ENCODE measurements around the gene PPP2R3A.

The PPP2R3A gene

DNA sequence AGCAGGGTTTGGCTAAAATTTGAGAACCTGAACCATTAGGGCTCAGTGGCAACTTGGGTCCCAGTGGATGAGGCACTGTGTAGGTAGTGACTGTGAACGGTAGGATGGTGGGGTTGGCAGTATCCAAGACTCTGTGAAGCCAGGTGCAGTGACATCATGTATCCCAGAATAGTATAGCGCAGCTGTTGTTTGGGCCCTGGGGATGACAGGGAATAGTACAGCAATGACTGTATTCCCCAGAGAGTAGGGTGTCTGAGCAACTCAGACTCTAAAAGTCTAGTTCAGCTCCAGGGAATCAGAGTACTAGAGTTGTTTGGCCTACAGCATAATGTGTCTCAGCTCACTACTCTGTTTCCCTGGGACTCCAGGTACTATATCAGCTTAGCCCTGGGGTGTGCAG, 20.7 kb upstream of the PPP2R3A start:
- H3K79me2 ChIP-seq (ENCODE audit: insufficient read depth, low read length): no peaks in the 10 kb centered on the region

DNA sequence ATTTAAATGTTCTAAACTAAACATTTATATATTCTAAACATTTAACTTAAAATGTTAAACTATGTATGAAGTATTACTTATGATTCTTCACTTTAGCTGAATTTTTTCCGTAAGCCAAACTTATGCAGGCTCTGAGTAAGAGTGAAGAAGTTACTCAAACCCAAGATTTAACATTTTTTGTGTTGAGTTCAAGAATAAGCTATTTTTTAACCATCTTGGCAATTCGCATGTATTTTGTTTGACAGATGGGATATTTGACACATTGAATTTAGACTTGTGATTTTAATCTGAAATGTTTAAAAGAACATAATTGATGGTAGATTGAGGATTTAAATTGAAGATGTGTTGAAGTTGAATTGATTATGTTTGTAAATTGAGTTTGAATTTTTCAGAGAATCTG, 14.6 kb upstream of the PPP2R3A start:
- Histone ChIP-seq H3K9me2 (ENCODE audit: low read depth, low read length) (no peaks in the 10 kb centered on the region), H3K9ac (ENCODE audit: low read length) (no peak overlapping the region), H3K79me2 (ENCODE audit: insufficient read depth, low read length) (no peaks in the 10 kb centered on the region), H3K9me3 (ENCODE audit: low read length) (0 out of 2 replicates have a peak, but pooled peaks cover 4% of the 10 kb centered on the region), H4K20me1 (ENCODE audit: insufficient read depth, low read length) (no peaks in the 10 kb centered on the region), H3K4me1 (ENCODE audit: insufficient read depth, low read length, severe bottlenecking) (no peaks in the 10 kb centered on the region), H3K4me2 (ENCODE audit: low read length) (no peak overlapping the region), H3K36me3 (ENCODE audit: insufficient read depth, low read length) (no peaks in the 10 kb centered on the region), H3K4me3 (ENCODE audit: low read depth, low read length, poor library complexity, severe bottlenecking) (no peak overlapping the region), H3K27me3 (ENCODE audit: insufficient read depth, low read length) (no peaks in the 10 kb centered on the region), H2AFZ (ENCODE audit: low read length) (no peak overlapping the region), H3F3A (ENCODE audit: insufficient read depth, low read length) (no peaks in the 10 kb centered on the region), H3K27ac (ENCODE audit: low read depth, low read length, poor library complexity, severe bottlenecking) (no peak overlapping the region)
- TF ChIP-seq, protein P1, sequence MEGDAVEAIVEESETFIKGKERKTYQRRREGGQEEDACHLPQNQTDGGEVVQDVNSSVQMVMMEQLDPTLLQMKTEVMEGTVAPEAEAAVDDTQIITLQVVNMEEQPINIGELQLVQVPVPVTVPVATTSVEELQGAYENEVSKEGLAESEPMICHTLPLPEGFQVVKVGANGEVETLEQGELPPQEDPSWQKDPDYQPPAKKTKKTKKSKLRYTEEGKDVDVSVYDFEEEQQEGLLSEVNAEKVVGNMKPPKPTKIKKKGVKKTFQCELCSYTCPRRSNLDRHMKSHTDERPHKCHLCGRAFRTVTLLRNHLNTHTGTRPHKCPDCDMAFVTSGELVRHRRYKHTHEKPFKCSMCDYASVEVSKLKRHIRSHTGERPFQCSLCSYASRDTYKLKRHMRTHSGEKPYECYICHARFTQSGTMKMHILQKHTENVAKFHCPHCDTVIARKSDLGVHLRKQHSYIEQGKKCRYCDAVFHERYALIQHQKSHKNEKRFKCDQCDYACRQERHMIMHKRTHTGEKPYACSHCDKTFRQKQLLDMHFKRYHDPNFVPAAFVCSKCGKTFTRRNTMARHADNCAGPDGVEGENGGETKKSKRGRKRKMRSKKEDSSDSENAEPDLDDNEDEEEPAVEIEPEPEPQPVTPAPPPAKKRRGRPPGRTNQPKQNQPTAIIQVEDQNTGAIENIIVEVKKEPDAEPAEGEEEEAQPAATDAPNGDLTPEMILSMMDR (IDR thresholded peaks at IDR 0.05; ENCODE audit: low read length): no peak
- no peak for TF ChIP-seq EZH2 (IDR thresholded peaks at IDR 0.05; ENCODE audit: borderline replicate concordance, low read length)

More for the DNA sequence above, 20.7 kb upstream of the PPP2R3A start:
- no peak overlapping the region for H3K4me3 ChIP-seq (ENCODE audit: low read depth, low read length, poor library complexity, severe bottlenecking)
- no peaks in the 10 kb centered on the region for H3F3A ChIP-seq (ENCODE audit: insufficient read depth, low read length)
- TF ChIP-seq, protein P1 (IDR thresholded peaks at IDR 0.05; ENCODE audit: low read length): no peak
- TF ChIP-seq EZH2 (IDR thresholded peaks at IDR 0.05; ENCODE audit: borderline replicate concordance, low read length): no peak
- no peak overlapping the region for H3K4me2 ChIP-seq (ENCODE audit: low read length)
- no peak overlapping the region for H3K9ac ChIP-seq (ENCODE audit: low read length)
- H3K4me1 ChIP-seq (ENCODE audit: insufficient read depth, low read length, severe bottlenecking): no peaks in the 10 kb centered on the region
- H3K9me2 ChIP-seq (ENCODE audit: low read depth, low read length): no peaks in the 10 kb centered on the region
- H3K9me3 ChIP-seq (ENCODE audit: low read length): no peaks in the 10 kb centered on the region
- no peak overlapping the region for H2AFZ ChIP-seq (ENCODE audit: low read length)
- H4K20me1 ChIP-seq (ENCODE audit: insufficient read depth, low read length): no peaks in the 10 kb centered on the region
- no peaks in the 10 kb centered on the region for H3K27me3 ChIP-seq (ENCODE audit: insufficient read depth, low read length)
- no peak overlapping the region for H3K27ac ChIP-seq (ENCODE audit: low read depth, low read length, poor library complexity, severe bottlenecking)
- no peaks in the 10 kb centered on the region for H3K36me3 ChIP-seq (ENCODE audit: insufficient read depth, low read length)

DNA sequence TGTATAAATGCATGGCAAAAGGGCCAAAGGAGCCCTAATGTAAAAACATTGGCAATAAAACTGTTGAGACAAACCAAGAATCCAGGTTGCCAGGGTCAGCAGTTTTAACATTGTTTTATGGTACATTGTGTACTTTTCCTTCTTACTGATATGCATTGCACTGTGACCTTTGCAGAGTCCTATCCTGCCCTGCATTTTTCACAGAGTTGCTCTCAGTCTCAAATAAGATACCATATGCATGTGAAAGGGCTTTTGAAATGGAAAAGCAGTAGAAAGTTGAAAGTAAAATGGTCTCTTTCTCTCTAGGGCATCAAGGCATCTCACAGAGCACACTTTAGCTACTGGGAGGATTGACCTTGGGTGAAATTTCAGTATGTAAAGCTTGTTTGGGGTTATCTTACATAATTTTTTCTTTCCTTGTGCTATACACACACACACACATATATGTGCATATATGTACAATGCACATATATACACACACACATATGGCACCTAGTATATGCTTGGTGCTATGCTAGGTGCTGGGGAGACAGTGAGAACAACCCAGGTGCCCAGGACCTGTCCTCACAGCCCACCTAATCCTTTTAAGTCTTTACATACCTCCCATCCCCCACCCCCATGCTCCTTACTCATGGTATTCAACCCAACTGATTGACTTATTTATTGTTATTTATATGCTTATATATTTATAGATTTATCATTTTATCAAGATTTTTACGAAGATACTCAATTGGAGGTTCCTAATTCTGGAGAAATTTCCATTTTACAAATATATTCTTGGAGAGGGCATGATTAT, 1.2 kb upstream of the PPP2R3A start:
- no peaks in the 10 kb centered on the region for H4K20me1 ChIP-seq (ENCODE audit: insufficient read depth, low read length)
- no peak for TF ChIP-seq EZH2 (IDR thresholded peaks at IDR 0.05; ENCODE audit: borderline replicate concordance, low read length)
- TF ChIP-seq, protein P1 (IDR thresholded peaks at IDR 0.05; ENCODE audit: low read length): no peak
- no peak overlapping the region for H2AFZ ChIP-seq (ENCODE audit: low read length)
- no peaks in the 10 kb centered on the region for H3K36me3 ChIP-seq (ENCODE audit: insufficient read depth, low read length)
- 0 out of 2 replicates have a peak, but pooled peaks cover 3% of the 10 kb centered on the region for H3K9me2 ChIP-seq (ENCODE audit: low read depth, low read length)
- H3K9me3 ChIP-seq (ENCODE audit: low read length): 0 out of 2 replicates have a peak, but pooled peaks cover under 1% of the 10 kb centered on the region
- H3K27ac ChIP-seq (ENCODE audit: low read depth, low read length, poor library complexity, severe bottlenecking): no peak overlapping the region
- H3F3A ChIP-seq (ENCODE audit: insufficient read depth, low read length): no peaks in the 10 kb centered on the region
- no peaks in the 10 kb centered on the region for H3K79me2 ChIP-seq (ENCODE audit: insufficient read depth, low read length)
- no peaks in the 10 kb centered on the region for H3K27me3 ChIP-seq (ENCODE audit: insufficient read depth, low read length)
- no peak overlapping the region for H3K4me3 ChIP-seq (ENCODE audit: low read depth, low read length, poor library complexity, severe bottlenecking)
- no peak overlapping the region for H3K4me2 ChIP-seq (ENCODE audit: low read length)
- peaks cover 5% of the 10 kb centered on the region for H3K4me1 ChIP-seq (ENCODE audit: insufficient read depth, low read length, severe bottlenecking)
- no peak overlapping the region for H3K9ac ChIP-seq (ENCODE audit: low read length)
